GM12864 (cell line): ENCODE measurements around the gene NFIB.

Experiments
- DNase-seq: peaks from one replicate; pipeline ENCODE4 v3.0.0-alpha.2; 2011; ENCODE audit warnings: low read depth
- H3K4me3 ChIP-seq: 2 replicates; pipeline ENCODE4 v1.5.1; 2011; ENCODE audit warnings: mild to moderate bottlenecking, low read depth, low read length, control low read depth
- TF ChIP-seq, protein P1 (sequence below): IDR thresholded peaks from 2 replicates; pipeline ENCODE4 v1.5.1; 2011; ENCODE audit warnings: low read depth, mild to moderate bottlenecking, moderate library complexity, low read length, control low read depth, inconsistent platforms; ENCODE audit errors: missing control alignments

Gene NFIB

DNA sequence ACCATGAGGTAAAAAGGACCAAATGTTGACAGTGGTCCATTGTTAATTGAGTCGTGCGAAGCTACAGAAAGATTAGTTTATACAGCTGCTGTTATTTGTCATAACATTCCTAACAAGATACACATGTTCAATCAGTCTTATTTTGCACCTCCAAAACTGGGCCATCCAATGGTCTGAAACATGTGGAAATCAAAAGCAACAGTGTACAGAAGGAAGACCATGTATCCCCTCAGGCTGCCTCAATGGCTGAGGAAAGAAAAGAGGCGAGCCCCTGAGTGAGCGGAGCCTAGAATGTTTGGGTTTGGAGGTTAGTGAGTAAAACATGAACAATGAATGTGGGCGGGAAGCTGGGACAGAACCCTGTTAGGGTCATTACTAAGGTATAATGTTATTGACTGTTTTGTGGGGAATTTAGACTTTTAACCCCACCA, 35.6 kb downstream of the NFIB start:
- H3K4me3 ChIP-seq, result no peak overlapping the region
- DNase-seq, result no peak
- TF ChIP-seq, protein P1, sequence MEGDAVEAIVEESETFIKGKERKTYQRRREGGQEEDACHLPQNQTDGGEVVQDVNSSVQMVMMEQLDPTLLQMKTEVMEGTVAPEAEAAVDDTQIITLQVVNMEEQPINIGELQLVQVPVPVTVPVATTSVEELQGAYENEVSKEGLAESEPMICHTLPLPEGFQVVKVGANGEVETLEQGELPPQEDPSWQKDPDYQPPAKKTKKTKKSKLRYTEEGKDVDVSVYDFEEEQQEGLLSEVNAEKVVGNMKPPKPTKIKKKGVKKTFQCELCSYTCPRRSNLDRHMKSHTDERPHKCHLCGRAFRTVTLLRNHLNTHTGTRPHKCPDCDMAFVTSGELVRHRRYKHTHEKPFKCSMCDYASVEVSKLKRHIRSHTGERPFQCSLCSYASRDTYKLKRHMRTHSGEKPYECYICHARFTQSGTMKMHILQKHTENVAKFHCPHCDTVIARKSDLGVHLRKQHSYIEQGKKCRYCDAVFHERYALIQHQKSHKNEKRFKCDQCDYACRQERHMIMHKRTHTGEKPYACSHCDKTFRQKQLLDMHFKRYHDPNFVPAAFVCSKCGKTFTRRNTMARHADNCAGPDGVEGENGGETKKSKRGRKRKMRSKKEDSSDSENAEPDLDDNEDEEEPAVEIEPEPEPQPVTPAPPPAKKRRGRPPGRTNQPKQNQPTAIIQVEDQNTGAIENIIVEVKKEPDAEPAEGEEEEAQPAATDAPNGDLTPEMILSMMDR, result no peak

DNA sequence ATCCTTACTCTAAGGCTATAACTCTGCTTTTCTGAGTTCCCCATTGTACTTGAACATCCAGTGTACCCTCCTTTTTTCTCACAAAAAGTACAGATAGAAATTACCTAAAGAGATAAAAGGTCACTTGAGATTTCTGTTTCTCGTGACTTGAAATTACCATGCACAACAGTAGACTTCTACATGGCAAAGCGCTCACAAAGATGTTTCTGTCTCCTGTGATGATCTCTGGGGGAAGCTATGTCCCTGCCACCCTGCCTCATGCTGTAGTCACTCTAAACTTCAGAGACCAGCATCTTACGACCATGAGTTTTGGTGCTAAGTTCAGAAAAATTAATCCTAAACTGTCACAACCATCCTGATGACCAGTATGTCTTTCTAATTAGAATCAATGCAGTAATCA, 36.2 kb downstream of the NFIB start:
- H3K4me3 ChIP-seq, result no peak overlapping the region
- TF ChIP-seq, protein P1, result no peak
- DNase-seq, result no peak

DNA sequence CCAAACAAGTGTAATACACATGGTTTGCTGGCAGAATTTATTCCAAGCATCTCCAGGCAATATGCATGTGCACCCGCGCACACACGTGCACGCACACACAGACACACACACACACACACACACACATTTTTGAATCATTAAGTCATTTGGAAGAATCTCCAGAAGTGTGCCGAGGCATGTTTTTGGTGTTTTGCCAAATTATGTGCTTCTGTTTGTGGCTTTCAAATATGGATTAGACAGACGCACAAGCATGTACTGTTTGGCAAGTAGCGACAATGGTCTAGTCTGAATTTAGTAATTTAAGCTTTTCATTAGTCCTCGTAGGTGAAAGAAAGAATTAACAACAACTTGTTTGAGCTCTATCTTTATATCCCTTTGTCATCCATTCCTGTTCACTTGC, 36.7 kb downstream of the NFIB start:
- DNase-seq, result no peak
- no peak overlapping the region for H3K4me3 ChIP-seq
- TF ChIP-seq, protein P1, result no peak

DNA sequence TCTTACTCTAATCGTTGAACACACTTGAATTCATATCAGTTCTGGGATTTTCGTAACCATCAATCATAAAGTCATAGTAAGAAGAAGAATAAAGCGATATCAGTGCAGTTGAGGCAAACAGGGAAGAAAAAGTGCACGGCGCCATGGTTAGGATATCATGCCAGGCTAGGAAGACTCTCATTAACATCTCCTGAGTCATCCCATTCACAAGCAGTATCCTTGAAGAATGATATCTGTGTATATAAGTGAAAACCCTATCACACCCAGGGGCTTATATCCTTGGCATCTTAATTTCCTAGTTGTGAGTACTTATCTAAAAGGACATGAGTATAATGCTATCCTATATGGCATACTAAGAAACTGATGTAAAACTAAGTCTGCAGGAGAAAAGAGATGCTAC, 38.6 kb downstream of the NFIB start:
- TF ChIP-seq, protein P1, result no peak
- no peak for DNase-seq
- H3K4me3 ChIP-seq, result no peak overlapping the region

DNA sequence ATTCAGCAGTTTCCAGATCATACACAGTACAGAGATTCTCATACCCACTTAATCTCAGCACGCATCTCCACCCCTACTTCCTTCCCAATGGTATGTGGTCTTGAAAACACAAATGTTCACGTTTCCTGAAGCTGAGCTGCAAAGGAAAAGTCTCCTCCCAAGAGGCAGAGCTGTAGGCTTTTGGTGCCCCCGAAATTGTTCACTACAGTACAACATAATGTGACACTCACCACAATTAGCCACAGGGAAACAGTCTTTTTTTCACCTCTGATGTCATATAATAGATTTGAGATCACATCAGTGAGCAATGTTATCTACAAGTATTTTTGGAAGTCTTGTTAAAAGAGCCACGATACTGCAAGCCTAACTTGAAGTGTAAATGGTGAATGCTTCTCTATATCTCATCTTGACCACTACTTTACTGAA, 40.2 kb downstream of the NFIB start:
- TF ChIP-seq, protein P1, result no peak
- no peak for DNase-seq
- no peak overlapping the region for H3K4me3 ChIP-seq

DNA sequence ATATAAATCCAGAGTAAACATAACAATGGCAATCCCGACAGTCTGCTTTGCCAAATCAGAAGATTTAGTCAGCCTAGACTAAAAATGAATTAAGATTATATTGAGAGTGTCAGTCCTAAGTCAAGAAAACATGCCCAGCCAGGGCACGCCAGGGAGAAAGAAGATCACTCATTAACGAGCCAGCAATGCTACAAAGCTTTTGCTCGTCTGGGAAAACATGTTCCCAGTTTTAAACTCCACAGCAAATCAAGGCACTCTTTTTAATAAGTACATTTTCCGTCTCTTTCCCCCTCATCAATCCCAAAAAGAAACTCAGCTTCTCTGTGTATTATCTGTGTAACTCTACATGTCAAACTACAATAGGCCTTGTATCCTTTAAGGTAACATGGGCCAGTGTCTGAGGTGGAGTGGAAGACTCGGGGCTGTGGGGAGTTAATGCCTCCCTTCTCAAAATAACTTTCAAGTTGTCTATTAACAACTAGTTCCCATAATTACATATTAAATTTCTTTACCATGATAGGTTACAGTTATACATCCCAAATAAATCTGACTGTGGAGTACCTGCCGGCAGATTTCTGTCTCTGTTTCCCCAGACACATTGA, 40.9 kb downstream of the NFIB start:
- DNase-seq, result no peak
- TF ChIP-seq, protein P1, result no peak
- no peak overlapping the region for H3K4me3 ChIP-seq

DNA sequence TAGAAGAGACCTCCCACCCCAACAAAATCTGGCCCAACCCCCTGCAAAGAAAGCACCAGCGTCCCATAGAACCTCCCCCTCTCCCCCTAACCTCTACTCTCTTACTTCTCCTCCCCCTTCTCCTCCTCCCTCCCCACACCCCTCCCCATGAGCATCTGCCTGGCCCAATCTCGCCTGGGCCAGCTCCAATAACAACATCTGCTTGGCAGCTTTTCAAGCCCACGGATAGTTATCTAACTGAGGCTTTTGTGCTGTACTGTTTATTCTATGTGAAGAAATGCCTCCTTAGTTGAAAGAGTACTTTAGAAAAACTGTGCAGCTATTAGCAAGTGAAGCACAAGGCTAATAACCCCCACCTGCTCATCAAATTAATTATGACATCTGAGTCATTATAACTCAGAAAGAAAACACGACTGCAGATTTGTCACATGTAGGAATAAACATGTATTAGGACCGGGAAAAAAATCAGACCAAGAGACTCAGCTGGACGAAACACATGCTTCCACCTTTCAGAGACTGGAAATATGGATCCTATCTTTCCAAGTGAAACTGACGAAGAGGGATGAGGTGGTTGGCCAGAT, 42.8 kb downstream of the NFIB start:
- TF ChIP-seq, protein P1, result no peak
- DNase-seq, result no peak

More for the DNA sequence above, 42.8 kb downstream of the NFIB start:
- H3K4me3 ChIP-seq, result no peak overlapping the region
